ENCODE data around the gene TMEM156.

Gene TMEM156

DNA sequence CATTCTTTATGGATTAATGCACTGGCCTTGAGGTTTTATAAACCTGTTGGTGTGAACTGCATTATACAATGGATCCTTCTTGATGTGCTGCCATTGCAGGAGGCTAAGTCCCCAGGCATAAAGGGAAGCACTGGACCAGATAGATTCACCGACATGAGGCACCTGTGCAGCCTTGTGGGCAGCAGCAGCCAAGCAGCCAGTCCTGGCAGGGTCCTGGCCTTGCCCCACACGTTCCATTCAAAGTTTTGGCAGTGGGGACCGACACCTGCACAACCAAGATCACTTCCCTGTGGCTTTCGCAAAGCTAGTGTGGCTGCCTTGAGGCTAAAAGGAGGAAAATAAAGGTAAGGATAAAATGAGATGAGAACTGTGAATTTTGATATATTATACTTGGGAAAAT, 53.1 kb downstream of the TMEM156 start:
- no peak overlapping the region for H3K9ac ChIP-seq (ENCODE audit: low read length)
- no peaks in the 10 kb centered on the region for H3K9me2 ChIP-seq (replicated peaks; ENCODE audit: insufficient read depth, low read length)
- H3K36me3 ChIP-seq (ENCODE audit: low read length), result peaks cover 23% of the 10 kb centered on the region
- H3K4me2 ChIP-seq (ENCODE audit: low read depth, low read length, poor library complexity, severe bottlenecking), result no peak overlapping the region
- no peaks in the 10 kb centered on the region for H3K27me3 ChIP-seq (ENCODE audit: low read length)
- no peak overlapping the region for H2AFZ ChIP-seq (ENCODE audit: low read depth, low read length, severe bottlenecking)
- no peaks in the 10 kb centered on the region for H3K79me2 ChIP-seq (ENCODE audit: insufficient read depth, low read length)
- H3F3A ChIP-seq (ENCODE audit: insufficient read depth), result no peaks in the 10 kb centered on the region
- no peaks in the 10 kb centered on the region for H4K20me1 ChIP-seq (ENCODE audit: low read depth, low read length)
- no peaks in the 10 kb centered on the region for H3K9me3 ChIP-seq (ENCODE audit: insufficient read depth, low read length)
- no peak overlapping the region for H3K4me3 ChIP-seq (ENCODE audit: insufficient read depth, low read length, poor library complexity, severe bottlenecking)
- TF ChIP-seq, protein P1, sequence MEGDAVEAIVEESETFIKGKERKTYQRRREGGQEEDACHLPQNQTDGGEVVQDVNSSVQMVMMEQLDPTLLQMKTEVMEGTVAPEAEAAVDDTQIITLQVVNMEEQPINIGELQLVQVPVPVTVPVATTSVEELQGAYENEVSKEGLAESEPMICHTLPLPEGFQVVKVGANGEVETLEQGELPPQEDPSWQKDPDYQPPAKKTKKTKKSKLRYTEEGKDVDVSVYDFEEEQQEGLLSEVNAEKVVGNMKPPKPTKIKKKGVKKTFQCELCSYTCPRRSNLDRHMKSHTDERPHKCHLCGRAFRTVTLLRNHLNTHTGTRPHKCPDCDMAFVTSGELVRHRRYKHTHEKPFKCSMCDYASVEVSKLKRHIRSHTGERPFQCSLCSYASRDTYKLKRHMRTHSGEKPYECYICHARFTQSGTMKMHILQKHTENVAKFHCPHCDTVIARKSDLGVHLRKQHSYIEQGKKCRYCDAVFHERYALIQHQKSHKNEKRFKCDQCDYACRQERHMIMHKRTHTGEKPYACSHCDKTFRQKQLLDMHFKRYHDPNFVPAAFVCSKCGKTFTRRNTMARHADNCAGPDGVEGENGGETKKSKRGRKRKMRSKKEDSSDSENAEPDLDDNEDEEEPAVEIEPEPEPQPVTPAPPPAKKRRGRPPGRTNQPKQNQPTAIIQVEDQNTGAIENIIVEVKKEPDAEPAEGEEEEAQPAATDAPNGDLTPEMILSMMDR (IDR thresholded peaks at IDR 0.05; ENCODE audit: insufficient read depth, low read length, poor library complexity, severe bottlenecking), result no peak
- no peak for TF ChIP-seq EZH2phosphoT487 (conservative IDR thresholded peaks at IDR 0.05; ENCODE audit: low read length)
- no peak overlapping the region for H3K27ac ChIP-seq (ENCODE audit: low read depth, low read length)

DNA sequence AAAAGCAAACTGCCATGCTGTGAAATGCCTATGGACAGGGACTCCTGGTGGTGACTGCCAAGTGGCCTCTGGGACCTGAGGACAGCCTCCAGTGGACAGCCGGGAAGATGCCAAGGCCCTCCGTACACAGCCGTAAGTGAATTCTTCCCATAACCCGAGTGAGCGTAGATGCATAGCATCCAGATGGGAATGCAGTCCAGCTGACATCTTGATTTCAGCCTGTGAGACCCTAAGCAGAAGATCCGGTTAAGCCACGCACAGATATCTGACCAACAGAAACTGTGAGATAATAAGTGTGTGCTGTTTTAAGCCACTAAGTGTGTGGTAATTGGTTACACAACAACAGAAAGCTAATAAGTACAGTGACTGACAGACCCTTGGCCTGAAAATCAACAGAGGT, 55.9 kb downstream of the TMEM156 start:
- Histone ChIP-seq H3K27me3 (ENCODE audit: low read length) (no peaks in the 10 kb centered on the region), H3K27ac (ENCODE audit: low read depth, low read length) (no peak overlapping the region)
- TF ChIP-seq, protein P1 (IDR thresholded peaks at IDR 0.05; ENCODE audit: insufficient read depth, low read length, poor library complexity, severe bottlenecking), result no peak
- TF ChIP-seq EZH2phosphoT487 (conservative IDR thresholded peaks at IDR 0.05; ENCODE audit: low read length), result no peak

DNA sequence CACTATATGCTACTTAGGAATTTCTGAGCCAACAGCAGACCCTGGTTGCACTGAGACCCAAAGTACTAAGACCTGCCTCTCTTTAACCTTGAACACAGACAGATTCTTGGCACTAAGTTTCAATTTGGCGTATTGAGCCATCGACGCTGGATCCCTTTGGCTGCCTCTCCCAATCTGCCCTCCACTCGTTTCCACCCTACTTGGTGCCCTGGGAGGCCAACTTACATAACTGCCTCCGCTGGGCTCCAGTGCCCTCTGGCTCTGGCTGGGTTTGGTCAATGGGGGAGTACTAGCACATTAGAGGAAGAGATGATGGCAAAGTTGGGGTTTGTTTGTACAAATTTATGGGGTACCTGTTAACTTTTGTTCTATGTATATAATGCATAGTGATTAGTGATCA, 63.5 kb downstream of the TMEM156 start:
- Histone ChIP-seq H3K36me3 (ENCODE audit: low read length) (peaks cover 31% of the 10 kb centered on the region), H3K9me2 (replicated peaks; ENCODE audit: insufficient read depth, low read length) (no peaks in the 10 kb centered on the region), H3K9ac (ENCODE audit: low read length) (no peak overlapping the region), H2AFZ (ENCODE audit: low read depth, low read length, severe bottlenecking) (no peak overlapping the region), H3K4me2 (ENCODE audit: low read depth, low read length, poor library complexity, severe bottlenecking) (no peak overlapping the region), H3K4me3 (ENCODE audit: insufficient read depth, low read length, poor library complexity, severe bottlenecking) (no peak overlapping the region), H4K20me1 (ENCODE audit: low read depth, low read length) (no peaks in the 10 kb centered on the region), H3K27me3 (ENCODE audit: low read length) (no peaks in the 10 kb centered on the region), H3K79me2 (ENCODE audit: insufficient read depth, low read length) (no peaks in the 10 kb centered on the region), H3K9me3 (ENCODE audit: insufficient read depth, low read length) (no peaks in the 10 kb centered on the region), H3K27ac (ENCODE audit: low read depth, low read length) (no peak overlapping the region), H3F3A (ENCODE audit: insufficient read depth) (peaks cover 4% of the 10 kb centered on the region; the same call in 1 of the 2 replicates)
- no peak for TF ChIP-seq EZH2phosphoT487 (conservative IDR thresholded peaks at IDR 0.05; ENCODE audit: low read length)
- TF ChIP-seq, protein P1 (IDR thresholded peaks at IDR 0.05; ENCODE audit: insufficient read depth, low read length, poor library complexity, severe bottlenecking), result no peak

More for the DNA sequence above, 55.9 kb downstream of the TMEM156 start:
- no peaks in the 10 kb centered on the region for H4K20me1 ChIP-seq (ENCODE audit: low read depth, low read length)
- H3K9ac ChIP-seq (ENCODE audit: low read length), result no peak overlapping the region
- H3K4me3 ChIP-seq (ENCODE audit: insufficient read depth, low read length, poor library complexity, severe bottlenecking), result no peak overlapping the region
- no peaks in the 10 kb centered on the region for H3K9me2 ChIP-seq (replicated peaks; ENCODE audit: insufficient read depth, low read length)
- no peaks in the 10 kb centered on the region for H3K9me3 ChIP-seq (ENCODE audit: insufficient read depth, low read length)
- peaks cover 4% of the 10 kb centered on the region; the same call in 1 of the 2 replicates for H3F3A ChIP-seq (ENCODE audit: insufficient read depth)
- H3K79me2 ChIP-seq (ENCODE audit: insufficient read depth, low read length), result no peaks in the 10 kb centered on the region
- no peak overlapping the region for H3K4me2 ChIP-seq (ENCODE audit: low read depth, low read length, poor library complexity, severe bottlenecking)
- no peak overlapping the region for H2AFZ ChIP-seq (ENCODE audit: low read depth, low read length, severe bottlenecking)
- peaks cover 11% of the 10 kb centered on the region for H3K36me3 ChIP-seq (ENCODE audit: low read length)

Measured in SU-DHL-6 (cell line).